ENCODE measurements around the gene GPR82.
"Not testable (repeated sequence)": the region's sequence is repeated elsewhere in the genome, so short reads cannot be mapped to it uniquely, and the experiment has no call there.

Gene GPR82

GRCh38 chrX:41718481-41719235, 5.3 kb upstream of the GPR82 start:
- no peak for DNase-seq (ENCODE audit: low read depth in 2 of 2)

- not testable (repeated sequence) for DNase-seq (ENCODE audit: low read depth in 2 of 2)
Observed at GRCh38 chrX:41719610-41720009, 4.4 kb upstream of the GPR82 start.

DNA sequence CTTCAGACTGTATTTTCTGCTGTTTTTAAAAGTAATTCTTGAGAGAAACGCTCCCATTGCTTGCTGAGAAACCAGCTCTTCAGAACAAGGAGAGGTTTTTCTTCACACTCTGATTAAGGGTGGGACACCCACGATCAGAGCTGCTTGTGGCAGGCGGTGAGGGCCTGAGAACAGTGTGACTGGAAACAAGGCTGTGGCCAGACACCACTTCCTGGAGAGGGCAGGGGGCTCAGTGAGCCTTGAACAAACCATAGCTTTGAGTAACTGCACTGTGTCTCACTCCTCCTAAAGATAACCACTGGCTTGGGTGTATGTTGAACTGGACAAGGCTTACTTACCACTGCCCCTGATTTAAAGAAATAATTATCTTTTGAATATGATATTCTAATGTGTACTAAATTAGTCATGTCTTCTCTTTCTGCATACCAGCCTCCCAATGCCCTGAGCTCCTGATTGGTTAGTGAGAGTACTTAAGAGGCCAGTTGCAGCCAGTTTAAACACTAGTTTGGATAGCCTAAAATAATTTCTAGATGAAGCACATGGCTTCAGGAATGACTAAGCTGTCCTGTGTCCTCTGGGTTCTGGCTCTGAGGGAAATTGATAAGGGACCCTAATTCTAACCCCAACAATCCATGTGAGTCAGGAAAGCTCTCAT, 3.7 kb upstream of the GPR82 start:
- no peak for DNase-seq (ENCODE audit: low read depth in 2 of 2)

DNA sequence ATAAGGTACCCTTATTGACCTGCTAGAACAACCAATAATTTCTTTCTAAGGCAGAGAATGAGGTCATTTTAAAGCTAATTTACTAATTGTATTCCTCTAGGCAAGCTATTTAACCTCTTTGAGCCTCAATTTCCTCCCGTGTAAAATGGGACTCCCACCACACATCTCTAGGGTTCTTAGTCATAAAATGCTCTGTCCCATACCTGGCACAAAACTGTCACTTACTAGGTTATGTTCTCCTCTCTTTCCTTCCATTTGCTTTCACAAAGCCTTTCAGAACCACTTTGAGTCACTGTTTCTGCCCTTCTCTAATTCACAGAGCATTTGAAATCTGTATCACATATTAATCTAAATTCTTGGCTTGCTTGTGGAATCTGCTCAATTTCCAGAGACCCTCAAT, 2.4 kb upstream of the GPR82 start:
- DNase-seq (ENCODE audit: low read depth in 2 of 2) = no peak

DNA sequence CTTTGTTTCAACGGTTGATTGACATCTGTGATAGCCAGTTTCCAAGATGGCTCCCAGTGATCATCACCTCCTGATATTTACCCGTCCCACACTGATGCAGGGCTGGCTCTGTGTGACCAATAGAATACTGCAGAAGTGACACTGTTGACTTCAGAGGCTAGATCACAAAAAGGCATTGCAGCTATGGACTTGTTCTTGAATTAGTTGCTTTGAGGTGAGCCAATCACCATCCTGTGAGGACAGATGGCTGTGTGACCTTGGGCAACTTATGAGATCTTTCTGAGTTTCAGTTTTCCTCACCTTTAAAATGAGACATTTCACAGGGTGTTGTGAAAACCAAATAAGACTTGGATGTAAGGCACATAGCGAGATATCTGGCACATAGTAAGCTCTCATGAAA, 1.8 kb upstream of the GPR82 start:
- no peak for DNase-seq (ENCODE audit: low read depth in 2 of 2)

GRCh38 chrX:41722816-41723618, 964 bp upstream of the GPR82 start:
- no peak for DNase-seq (ENCODE audit: low read depth in 2 of 2)

GRCh38 chrX:41728125-41728524, 4.1 kb downstream of the GPR82 start:
- DNase-seq (ENCODE audit: low read depth in 2 of 2) = no peak

- no peak for DNase-seq (ENCODE audit: low read depth in 2 of 2)
Observed at GRCh38 chrX:41730081-41730480, 6.1 kb downstream of the GPR82 start.

- DNase-seq (ENCODE audit: low read depth in 2 of 2) = no peak
Observed at GRCh38 chrX:41732260-41732659, 8.3 kb downstream of the GPR82 start.

- DNase-seq (ENCODE audit: low read depth in 2 of 2) = no peak
Observed at GRCh38 chrX:41733939-41734338, 10.0 kb downstream of the GPR82 start.

DNA sequence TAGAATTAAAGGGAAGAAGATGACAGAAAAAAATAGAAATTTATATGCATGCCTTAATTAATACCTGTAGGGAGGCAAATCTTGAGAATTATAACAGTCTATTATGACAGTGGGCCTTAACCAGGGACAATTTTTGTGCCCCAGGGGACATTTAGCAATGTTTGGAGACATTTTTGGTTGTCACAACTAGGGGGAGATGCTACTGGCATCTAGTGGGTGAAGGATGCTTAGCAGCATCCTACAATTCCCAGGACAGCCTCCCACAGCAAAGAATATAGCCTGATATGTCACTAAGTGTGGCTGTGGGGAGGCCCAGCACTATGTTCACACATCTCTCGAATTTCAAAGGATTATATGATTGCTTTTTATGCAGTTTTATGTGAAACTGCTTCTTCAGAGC, 10.5 kb downstream of the GPR82 start:
- DNase-seq (ENCODE audit: low read depth in 2 of 2) = no peak

DNA sequence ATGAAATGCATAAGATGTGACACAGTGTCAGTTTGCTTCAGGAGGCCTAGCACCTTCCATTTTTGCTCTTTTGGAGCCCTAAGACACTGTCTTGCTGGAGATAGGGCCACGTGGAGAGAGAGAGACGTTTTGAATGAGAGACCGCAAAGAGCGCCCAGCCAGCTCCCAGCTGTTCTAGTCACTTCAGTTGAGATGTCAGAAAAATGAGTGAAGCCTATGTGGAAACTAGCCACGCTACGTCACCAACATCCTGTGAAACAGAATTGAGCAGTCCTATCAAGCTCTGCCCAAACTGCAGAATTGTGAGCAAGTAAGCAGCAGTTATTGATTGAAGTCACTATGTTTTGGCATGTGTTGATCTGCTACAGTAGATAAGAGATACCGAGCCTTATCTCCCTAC, 13.1 kb downstream of the GPR82 start:
- DNase-seq (ENCODE audit: low read depth in 2 of 2) = no peak

GRCh38 chrX:41739871-41740270, 15.9 kb downstream of the GPR82 start:
- no peak for DNase-seq (ENCODE audit: low read depth in 2 of 2)

GRCh38 chrX:41750716-41751115, 26.7 kb downstream of the GPR82 start:
- no peak for DNase-seq (ENCODE audit: low read depth in 2 of 2)

DNA sequence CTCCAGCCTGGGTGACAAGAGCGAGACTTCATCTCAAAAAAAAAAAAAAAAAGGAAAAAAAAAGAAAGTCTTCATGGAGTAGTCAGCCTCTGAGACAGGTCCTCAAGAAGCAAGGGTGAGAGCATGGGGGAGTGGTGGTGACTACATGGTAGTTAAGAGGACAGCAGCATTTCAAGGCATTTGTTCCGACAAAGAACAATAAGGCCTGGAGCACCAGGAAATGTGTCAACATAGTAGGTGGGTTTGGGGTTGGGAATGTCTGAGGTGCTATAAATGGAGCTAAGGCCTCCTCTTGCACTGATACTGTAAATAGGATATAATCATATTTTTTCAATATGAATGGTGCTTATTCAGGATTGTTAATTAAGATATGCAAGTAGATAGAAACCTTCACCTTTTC, 34.4 kb downstream of the GPR82 start:
- DNase-seq (ENCODE audit: low read depth in 2 of 2) = no peak

GRCh38 chrX:41759817-41760216, 35.8 kb downstream of the GPR82 start:
- DNase-seq (ENCODE audit: low read depth in 2 of 2) = peak in 1 of 2 experiments; percentile 9

- no peak for DNase-seq (ENCODE audit: low read depth in 2 of 2)
Observed at GRCh38 chrX:41761169-41761568, 37.2 kb downstream of the GPR82 start.

GRCh38 chrX:41761702-41762101, 37.7 kb downstream of the GPR82 start:
- DNase-seq (ENCODE audit: low read depth in 2 of 2) = no peak

- peak in 1 of 2 experiments; percentile 22 for DNase-seq (ENCODE audit: low read depth in 2 of 2)
Observed at GRCh38 chrX:41779030-41779564, 55.1 kb downstream of the GPR82 start.

Measured in fibroblast of skin of left quadriceps (primary cell).